Activated CD4-positive, alpha-beta T cell treated with anti-CD3 and anti-CD28 coated beads, Interleukin-2, amount 10 ng/mL, durations not matched to agents 7 days and 5 days (primary cell): ENCODE measurements around the gene MRTO4. TPM values are rescaled to one million over a fixed set of nuclear protein-coding genes. Genes with fewer than 3 reads are reported as not detected.

Source experiments
- CTCF ChIA-PET: fragments of 350-600 bp; sonication (Branson Sonifier 250); formaldehyde crosslinking; loops from one replicate; lab custom pipeline; 2021; ENCODE audit warnings: antibody characterized with exemption; lab: Charles Lee
- POLR2A ChIA-PET: fragments of 350-600 bp; sonication (Branson Sonifier 250); formaldehyde crosslinking; loops from one replicate; lab custom pipeline; 2021; ENCODE audit warnings: antibody characterized with exemption; lab: Charles Lee
- DNase-seq: peaks from one replicate; pipeline ENCODE4 v3.0.0-alpha.2; 2020
- H3K27ac Mint-ChIP-seq: one replicate; pipeline ENCODE4 v1.8.0; 2021; ENCODE audit warnings: mild to moderate bottlenecking, moderate library complexity, mixed read lengths
- H3K27me3 Mint-ChIP-seq: one replicate; pipeline ENCODE4 v1.8.0; 2021; ENCODE audit warnings: mixed read lengths
- H3K36me3 Mint-ChIP-seq: one replicate; pipeline ENCODE4 v1.8.0; 2021; ENCODE audit warnings: low read depth, mixed read lengths
- H3K4me1 Mint-ChIP-seq: one replicate; pipeline ENCODE4 v1.8.0; 2021; ENCODE audit warnings: mixed read lengths
- H3K4me3 Mint-ChIP-seq: one replicate; pipeline ENCODE4 v1.8.0; 2021; ENCODE audit warnings: mild to moderate bottlenecking, moderate library complexity, mixed read lengths
- H3K9me3 Mint-ChIP-seq: one replicate; pipeline ENCODE4 v1.8.0; 2021; ENCODE audit warnings: mixed read lengths
- total RNA-seq, 2 experiments: library from RNA; stranded (reverse); gene quantifications; one replicate each; pipeline ENCODE4 v1.2.3, GENCODE V29; 2021

Gene MRTO4
- 10 to 100 TPM; 27.2 to 32.5 TPM for total RNA-seq

DNA sequence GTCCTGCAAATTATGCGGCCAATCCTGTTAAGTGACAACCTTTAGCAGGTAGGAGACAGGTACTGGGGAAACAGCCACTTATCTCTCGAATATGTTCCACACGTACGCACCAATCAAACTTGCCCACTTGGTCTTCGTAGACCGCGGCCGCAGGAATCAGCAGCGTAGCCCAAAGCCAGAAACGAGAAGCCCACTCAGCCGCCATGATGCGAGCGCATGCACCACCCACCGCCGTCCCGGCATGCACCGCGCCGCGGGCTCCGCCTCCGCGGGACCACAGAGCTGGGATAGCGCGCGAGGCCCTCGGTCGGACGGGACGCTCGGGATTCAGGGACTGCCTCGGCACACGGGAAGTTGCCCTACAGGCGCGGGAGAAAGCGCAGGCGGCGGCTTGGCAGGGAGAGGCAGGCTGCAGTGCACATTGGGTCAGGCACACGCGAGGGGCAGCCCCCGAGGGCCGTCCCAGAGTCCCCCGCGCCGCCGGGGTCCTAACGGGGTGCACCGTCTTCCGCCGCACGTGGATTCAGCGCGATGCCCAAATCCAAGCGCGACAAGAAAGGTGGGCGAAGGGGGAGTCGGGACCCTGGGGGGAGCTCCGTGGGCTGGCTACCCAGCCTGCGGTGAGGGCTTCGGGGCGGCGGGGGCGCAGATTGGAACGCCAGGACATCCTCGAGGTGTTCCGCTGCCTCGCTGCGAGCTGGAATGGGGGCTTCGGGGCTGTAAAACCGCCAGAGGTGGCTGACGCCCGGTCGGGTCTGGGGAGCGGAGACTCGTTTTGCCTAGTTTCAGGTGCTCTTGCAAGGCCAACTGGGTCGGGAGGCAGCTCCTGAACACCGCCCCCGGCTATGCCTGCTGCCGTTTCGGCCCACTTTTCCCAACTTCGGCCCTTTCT, at the start of gene MRTO4, which contains the start of gene EMC1:
Gene MRTO4, plus strand, starts transcription at position 501 of the 892 bp plus-strand sequence. Its CDS starts 31 bp downstream, at position 532.
Gene EMC1, minus strand, starts transcription at position 220 of the 892 bp plus-strand sequence. Its CDS starts 15 bp downstream, at position 205.
- peak within 1 kb of the TSS; percentile 98 for H3K4me3 Mint-ChIP-seq
- H3K36me3 Mint-ChIP-seq = peaks cover under 1% of the 10 kb centered on the region

GRCh38 chr1:19202396-19202795, 49.2 kb upstream of the MRTO4 start:
- H3K4me1 Mint-ChIP-seq = peaks cover 48% of the 10 kb centered on the region
- CTCF ChIA-PET = interaction anchor here (1.2 to 1.7 kb wide), 3 partner anchors 8 to 296 kb away, joined by 3 to 4 read pairs (median 3); no protein-coding TSS in a partner anchor

More for the DNA sequence above, at the start of gene MRTO4, which contains the start of gene EMC1:
- CTCF ChIA-PET = interaction anchor here (0.6 to 3.6 kb wide), 6 partner anchors 10 to 402 kb away, joined by 3 to 14 read pairs (median 4); no protein-coding TSS in a partner anchor
- H3K4me1 Mint-ChIP-seq = peaks cover 37% of the 10 kb centered on the region
- POLR2A ChIA-PET = no interaction called here
- H3K27me3 Mint-ChIP-seq = no peaks in the 10 kb centered on the region
- H3K27ac Mint-ChIP-seq = peak within 1 kb of the TSS; percentile 97
- H3K9me3 Mint-ChIP-seq = no peaks in the 10 kb centered on the region
- DNase-seq = peak; percentile 89

DNA sequence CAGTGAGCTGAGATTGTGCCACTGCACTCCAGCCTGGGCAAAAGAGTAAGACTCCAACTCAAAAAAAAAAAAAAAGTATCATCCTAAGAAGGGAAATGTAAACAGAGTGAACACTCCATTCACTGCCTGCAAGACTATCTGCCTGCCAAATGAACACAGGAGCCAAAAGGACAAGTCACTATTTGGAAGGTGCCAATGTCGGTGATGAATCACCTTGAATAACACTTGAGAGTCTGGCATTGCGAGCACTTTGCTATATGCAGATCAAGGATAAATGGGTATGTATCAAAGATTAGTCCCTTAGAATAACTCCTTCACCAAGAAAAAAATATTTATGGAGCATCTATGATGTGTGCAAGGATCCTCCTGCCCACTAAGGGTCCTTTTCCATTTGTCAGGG, 48.2 kb upstream of the MRTO4 start:
- H3K27ac Mint-ChIP-seq = no peak overlapping the region
- H3K4me1 Mint-ChIP-seq = peaks cover 57% of the 10 kb centered on the region
- POLR2A ChIA-PET = no interaction called here
- no peak for DNase-seq
- H3K9me3 Mint-ChIP-seq = no peaks in the 10 kb centered on the region
- H3K27me3 Mint-ChIP-seq = no peaks in the 10 kb centered on the region
- CTCF ChIA-PET = no interaction called here
- H3K4me3 Mint-ChIP-seq = no peak overlapping the region
- peaks cover 19% of the 10 kb centered on the region for H3K36me3 Mint-ChIP-seq

More at GRCh38 chr1:19202396-19202795, 49.2 kb upstream of the MRTO4 start:
- Mint-ChIP-seq H3K9me3 (no peaks in the 10 kb centered on the region), H3K27ac (no peak overlapping the region), H3K36me3 (peaks cover 29% of the 10 kb centered on the region), H3K27me3 (no peaks in the 10 kb centered on the region), H3K4me3 (no peak overlapping the region)
- DNase-seq = no peak
- POLR2A ChIA-PET = no interaction called here

DNA sequence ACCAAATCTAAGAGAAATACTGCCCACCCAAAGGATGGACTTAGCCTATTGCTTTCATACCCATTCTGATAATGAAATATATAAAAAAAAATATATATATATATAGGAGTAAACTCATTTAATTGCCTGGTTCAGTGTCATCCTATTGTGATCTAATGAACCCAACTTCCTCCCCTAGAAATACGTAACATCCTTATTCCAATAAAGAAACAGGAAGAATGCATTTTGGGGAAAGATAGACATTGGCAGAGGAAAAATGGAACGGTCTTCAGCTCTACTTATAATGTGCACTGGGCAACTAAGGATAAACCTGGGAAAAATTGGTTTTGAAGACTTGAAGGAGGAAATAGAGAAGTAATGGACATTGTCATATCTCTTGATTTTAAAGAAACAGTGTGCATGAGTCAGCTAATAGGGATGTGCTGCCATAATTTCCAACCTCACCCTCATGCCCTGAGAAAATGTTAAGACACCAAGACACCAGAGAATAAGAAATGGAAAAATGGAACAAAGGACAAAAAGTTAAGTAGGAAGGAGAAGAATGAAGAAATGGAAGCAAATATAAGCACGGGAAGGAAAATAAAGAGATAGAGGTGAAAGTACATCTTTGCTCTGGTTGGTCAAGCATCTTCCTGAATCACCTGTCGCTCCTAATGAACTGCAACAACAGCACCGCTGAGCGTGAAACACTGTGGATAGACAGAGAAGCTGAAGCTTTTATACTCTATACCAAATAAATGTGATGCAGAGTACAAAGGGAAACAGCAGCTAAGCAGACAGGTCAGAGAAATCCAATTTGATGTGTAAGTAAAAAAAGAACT, 46.9 kb upstream of the MRTO4 start:
- CTCF ChIA-PET = interaction anchor here (1.0 kb wide), 1 partner anchor 15 kb away, joined by 3 read pairs; no protein-coding TSS in a partner anchor
- no peak overlapping the region for H3K4me3 Mint-ChIP-seq
- DNase-seq = no peak
- no peaks in the 10 kb centered on the region for H3K9me3 Mint-ChIP-seq
- no peak overlapping the region for H3K27ac Mint-ChIP-seq
- peaks cover 12% of the 10 kb centered on the region for H3K36me3 Mint-ChIP-seq
- peaks cover 66% of the 10 kb centered on the region for H3K4me1 Mint-ChIP-seq
- H3K27me3 Mint-ChIP-seq = no peaks in the 10 kb centered on the region
- POLR2A ChIA-PET = no interaction called here

DNA sequence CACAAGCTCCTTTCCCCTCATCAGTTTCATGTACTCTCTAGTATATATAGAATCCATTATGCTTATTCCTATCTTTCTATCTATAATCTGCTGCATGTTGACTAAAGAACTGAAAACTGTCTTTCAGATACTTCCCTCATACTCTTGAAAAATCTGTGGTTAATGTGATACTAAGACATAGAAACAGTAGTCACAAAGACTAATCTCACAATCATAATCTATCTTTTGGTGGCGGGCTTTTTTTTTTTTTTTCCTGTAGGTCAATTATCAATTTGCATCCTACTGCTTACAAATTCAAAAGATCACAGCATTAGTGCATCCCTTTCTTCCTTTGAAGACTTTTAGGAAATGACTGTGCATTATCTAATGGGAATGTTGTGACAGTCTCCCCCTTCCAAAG, 46.2 kb upstream of the MRTO4 start:
- H3K27me3 Mint-ChIP-seq = no peaks in the 10 kb centered on the region
- no peak overlapping the region for H3K4me3 Mint-ChIP-seq
- POLR2A ChIA-PET = interaction anchor here (0.6 kb wide), 1 partner anchor 109 kb away, joined by 4 read pairs; no protein-coding TSS in a partner anchor
- CTCF ChIA-PET = interaction anchor here (0.7 kb wide), 1 partner anchor 53 kb away, joined by 3 read pairs; no protein-coding TSS in a partner anchor
- no peaks in the 10 kb centered on the region for H3K9me3 Mint-ChIP-seq
- peaks cover 67% of the 10 kb centered on the region for H3K4me1 Mint-ChIP-seq
- peaks cover 13% of the 10 kb centered on the region for H3K36me3 Mint-ChIP-seq
- DNase-seq = no peak
- peak overlapping the region; percentile 15 for H3K27ac Mint-ChIP-seq

DNA sequence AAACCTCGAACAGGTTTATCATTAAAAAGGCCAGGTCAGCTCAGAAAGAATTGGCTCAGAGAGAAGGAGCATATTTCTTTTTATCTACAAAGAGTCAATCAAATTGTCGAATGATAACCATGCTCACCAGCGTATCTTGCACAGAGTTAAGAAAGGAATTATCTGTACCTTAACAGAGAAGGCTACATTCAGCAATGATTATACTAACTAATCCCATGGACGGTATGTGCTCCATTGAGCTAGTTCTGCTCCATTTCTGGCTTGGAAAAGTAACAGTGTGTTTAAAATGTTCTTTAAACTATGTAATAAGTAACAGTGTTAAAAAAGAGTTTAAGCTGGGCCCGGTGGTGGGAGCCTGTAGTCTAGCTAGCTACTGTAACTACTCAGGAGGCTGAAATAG, 45.8 kb upstream of the MRTO4 start:
- Mint-ChIP-seq H3K4me3 (no peak overlapping the region), H3K27ac (no peak overlapping the region), H3K4me1 (peaks cover 68% of the 10 kb centered on the region), H3K27me3 (no peaks in the 10 kb centered on the region), H3K36me3 (peaks cover 13% of the 10 kb centered on the region), H3K9me3 (no peaks in the 10 kb centered on the region)
- CTCF ChIA-PET = interaction anchor here (0.7 kb wide), 1 partner anchor 53 kb away, joined by 3 read pairs; no protein-coding TSS in a partner anchor
- no peak for DNase-seq
- POLR2A ChIA-PET = interaction anchor here (0.6 kb wide), 1 partner anchor 109 kb away, joined by 4 read pairs; no protein-coding TSS in a partner anchor

GRCh38 chr1:19206947-19207346, 44.7 kb upstream of the MRTO4 start:
- H3K9me3 Mint-ChIP-seq = no peaks in the 10 kb centered on the region
- DNase-seq = no peak
- H3K27ac Mint-ChIP-seq = no peak overlapping the region
- ChIA-PET CTCF (interaction anchor here (2.5 to 3.2 kb wide), 2 partner anchors 8 to 11 kb away, joined by 9 to 12 read pairs; no protein-coding TSS in a partner anchor), POLR2A (no interaction called here)
- peaks cover 72% of the 10 kb centered on the region for H3K4me1 Mint-ChIP-seq
- no peaks in the 10 kb centered on the region for H3K27me3 Mint-ChIP-seq
- peaks cover 15% of the 10 kb centered on the region for H3K36me3 Mint-ChIP-seq
- H3K4me3 Mint-ChIP-seq = no peak overlapping the region

DNA sequence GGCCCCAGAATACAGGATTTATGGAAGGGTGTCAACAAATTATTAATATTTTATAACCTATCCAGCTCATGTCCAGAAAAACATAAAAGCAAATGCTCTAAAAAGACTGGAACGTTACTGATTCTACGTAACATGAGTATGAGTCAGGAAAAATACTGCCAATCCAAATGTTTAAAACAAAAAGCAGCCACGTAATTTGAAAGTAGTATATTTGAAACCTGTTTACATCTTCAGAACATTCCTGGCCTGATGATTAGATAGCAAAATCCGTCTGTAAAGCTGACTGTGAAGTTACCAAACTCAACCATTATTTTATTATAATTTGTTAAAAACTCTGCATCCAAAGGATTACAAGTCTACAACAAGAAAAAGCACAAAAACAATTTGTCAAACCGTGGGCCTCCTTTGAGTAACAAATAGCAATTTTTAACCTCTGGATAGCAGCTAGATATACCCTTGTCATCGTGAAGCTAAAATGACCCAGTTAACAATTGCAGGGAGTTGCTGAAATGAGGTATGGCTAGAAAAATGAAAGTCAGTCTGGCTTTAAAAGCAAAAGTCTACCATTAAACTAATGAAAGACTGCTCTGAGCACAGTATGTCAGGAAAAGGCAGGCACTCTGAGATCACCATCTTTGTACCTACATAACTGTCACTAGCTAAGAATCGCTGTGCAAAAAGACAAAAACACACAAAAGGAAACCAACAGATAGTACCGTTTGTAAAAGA, 42.7 kb upstream of the MRTO4 start:
- H3K4me1 Mint-ChIP-seq = peaks cover 74% of the 10 kb centered on the region
- H3K36me3 Mint-ChIP-seq = peaks cover 25% of the 10 kb centered on the region
- no peaks in the 10 kb centered on the region for H3K9me3 Mint-ChIP-seq
- peak overlapping the region; percentile 97 for H3K27ac Mint-ChIP-seq
- no peak for DNase-seq
- H3K4me3 Mint-ChIP-seq = peak overlapping the region; percentile 93
- no peaks in the 10 kb centered on the region for H3K27me3 Mint-ChIP-seq
- ChIA-PET POLR2A (no interaction called here), CTCF (interaction anchor here (0.8 to 3.2 kb wide), 6 partner anchors 10 to 296 kb away, joined by 3 to 12 read pairs (median 5); no protein-coding TSS in a partner anchor)

DNA sequence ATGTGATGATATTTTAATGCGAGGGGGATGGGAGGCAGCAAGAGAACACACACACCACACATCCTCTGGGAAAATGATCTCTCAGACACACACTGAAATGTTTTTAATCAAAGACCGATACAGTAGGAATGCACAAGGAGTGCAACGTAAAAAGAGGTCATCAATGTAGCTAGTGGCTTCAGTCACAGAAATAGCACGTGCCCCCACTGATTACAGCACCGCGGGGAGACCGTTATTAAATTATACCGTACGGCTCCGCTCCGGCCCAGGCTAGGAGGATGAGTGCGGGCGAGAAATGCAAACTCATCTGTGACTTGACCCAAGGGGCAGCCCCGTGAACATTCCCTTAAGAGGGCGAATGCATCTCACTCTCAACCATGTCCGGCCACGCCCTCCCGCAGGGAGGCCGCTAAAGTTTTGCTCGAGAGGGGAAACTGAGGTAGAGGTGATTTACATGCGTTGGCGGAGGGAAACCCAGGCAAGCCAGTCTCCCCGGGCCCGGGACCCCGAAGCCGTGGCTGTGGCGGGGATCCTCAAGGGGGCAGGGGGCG, 42.1 kb upstream of the MRTO4 start:
- peak; percentile 45 for DNase-seq
- Mint-ChIP-seq H3K4me3 (peak overlapping the region; percentile 93), H3K27me3 (no peaks in the 10 kb centered on the region), H3K9me3 (no peaks in the 10 kb centered on the region), H3K27ac (peak overlapping the region; percentile 97), H3K36me3 (peaks cover 28% of the 10 kb centered on the region), H3K4me1 (peaks cover 77% of the 10 kb centered on the region)
- ChIA-PET CTCF (interaction anchor here (0.8 to 3.2 kb wide), 4 partner anchors 11 to 64 kb away, joined by 4 to 12 read pairs (median 6); no protein-coding TSS in a partner anchor), POLR2A (no interaction called here)

DNA sequence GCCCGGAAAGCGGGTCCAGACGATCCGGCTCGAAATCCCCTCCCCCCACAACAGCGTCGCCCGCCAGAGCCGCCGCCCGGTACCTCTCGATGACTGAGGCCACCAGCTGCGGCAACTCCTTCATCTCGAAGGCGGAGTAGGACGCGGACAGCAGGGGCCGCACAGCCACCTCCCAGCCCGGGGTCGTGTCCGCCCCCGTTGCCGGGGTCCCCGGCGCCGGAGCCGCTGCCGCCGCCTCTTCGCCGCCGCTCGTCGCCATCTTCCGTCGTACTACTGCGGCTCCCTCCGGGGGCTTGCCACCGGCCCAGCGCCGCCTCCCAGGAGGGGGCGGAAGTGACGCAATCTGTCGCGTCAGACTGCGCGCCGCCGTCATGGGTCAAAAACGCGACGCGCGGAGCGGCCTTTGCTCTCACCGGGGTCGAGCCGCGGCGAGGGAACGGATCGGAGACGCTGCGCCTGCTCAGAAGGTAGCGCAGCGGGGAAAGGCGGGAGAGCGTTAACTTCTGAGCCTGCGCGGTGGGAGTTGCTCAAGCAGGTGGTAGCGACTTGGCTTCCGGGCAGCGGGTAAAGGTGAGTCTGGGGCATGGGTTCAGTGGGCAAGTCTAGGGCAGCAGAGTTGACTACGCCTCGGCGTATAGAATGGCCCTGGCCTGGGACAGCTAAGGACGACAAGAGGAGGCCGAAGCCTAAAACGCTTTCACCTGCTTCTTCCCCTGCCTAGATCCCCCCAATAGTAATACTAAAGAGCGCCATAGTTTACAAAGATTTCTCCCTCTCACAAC, 41.4 kb upstream of the MRTO4 start, which contains the start of gene UBR4:
Gene UBR4, minus strand, starts transcription at position 277 of the 782 bp plus-strand sequence. Its CDS starts 18 bp downstream, at position 259.
- CTCF ChIA-PET = interaction anchor here (1.1 to 3.2 kb wide), 7 partner anchors 8 to 327 kb away, joined by 3 to 9 read pairs (median 4); no protein-coding TSS in a partner anchor
- Mint-ChIP-seq H3K36me3 (peaks cover 27% of the 10 kb centered on the region), H3K4me1 (peaks cover 74% of the 10 kb centered on the region), H3K27ac (peak within 1 kb of the TSS; percentile 97), H3K4me3 (peak within 1 kb of the TSS; percentile 93), H3K27me3 (no peaks in the 10 kb centered on the region), H3K9me3 (no peaks in the 10 kb centered on the region)
- POLR2A ChIA-PET = no interaction called here
- peak; percentile 96 for DNase-seq
